Thyroid gland (tissue), 4 donors: Measurements from ENCODE around the gene CGB2. TPM values are rescaled to one million over a fixed set of nuclear protein-coding genes. Genes with fewer than 3 reads are reported as not detected.

ENCODE experiments used
- DNase-seq, 2 donors: peaks; one replicate each; pipeline ENCODE4 v3.0.0-alpha.2; 2019
- H3K27ac ChIP-seq, 3 donors: fragments of 200-600 bp; sonication (generic); 1 replicate in 2 of 3; 2 replicates in 1 of 3; pipeline ENCODE4 v1.5.1; 2016 to 2019; ENCODE audit warnings: mild to moderate bottlenecking in 1 of 3, moderate library complexity in 1 of 3
- H3K27me3 ChIP-seq: fragments of 200-600 bp; sonication (generic); one replicate; pipeline ENCODE4 v1.5.1; 2019
- H3K36me3 ChIP-seq, 2 donors: fragments of 200-600 bp; sonication (generic); one replicate each; pipeline ENCODE4 v1.5.1; 2016 to 2019
- H3K4me1 ChIP-seq, 2 donors: fragments of 200-600 bp; sonication (generic); one replicate each; pipeline ENCODE4 v1.5.1; 2017 to 2019
- H3K4me3 ChIP-seq, 3 donors: fragments of 200-600 bp; sonication (generic); replicated peaks in 1 of 3; 1 replicate in 2 of 3; 2 replicates in 1 of 3; pipeline ENCODE4 v1.5.1; 2016; ENCODE audit warnings: mild to moderate bottlenecking in 1 of 3
- H3K9me3 ChIP-seq: fragments of 200-600 bp; sonication (generic); one replicate; pipeline ENCODE4 v1.5.1; 2017
- CTCF ChIP-seq, 6 experiments: fragments of 200-600 bp in 3 of 6; fragments of 450-650 bp in 3 of 6; sonication (generic) in 3 of 6; IDR thresholded peaks; one replicate each; pipeline ENCODE4 v1.5.1; 2016 to 2019; ENCODE audit warnings: antibody characterized with exemption in 6 of 6, mild to moderate bottlenecking in 2 of 6, inconsistent platforms in 1 of 6, moderate library complexity in 1 of 6
- POLR2A ChIP-seq, 2 donors: fragments of 450-650 bp; IDR thresholded peaks; one replicate each; pipeline ENCODE4 v1.6.1; 2017; ENCODE audit warnings: antibody characterized with exemption in 2 of 2, mild to moderate bottlenecking in 2 of 2, moderate library complexity in 1 of 2
- WGBS, 2 donors: methylation state at CpG; one replicate each; pipeline ENCODE4 v1.1.5; 2017; 5-methylcytosine and 5-hydroxymethylcytosine counted together
- intact Hi-C: fragments of 100-400 bp; cut with DNase I; formaldehyde crosslinking; loops from one replicate; pipeline ENCODE4 v1.15.1; 2023
- total RNA-seq, 4 donors: library from RNA; depleted of rRNA; stranded (reverse); fragments of >200 nt; gene quantifications; one replicate each; pipeline ENCODE4 v1.2.3, GENCODE V29; 2016

CGB2 gene
- total RNA-seq, 4 donors from 2014 or later, result not detected

DNA sequence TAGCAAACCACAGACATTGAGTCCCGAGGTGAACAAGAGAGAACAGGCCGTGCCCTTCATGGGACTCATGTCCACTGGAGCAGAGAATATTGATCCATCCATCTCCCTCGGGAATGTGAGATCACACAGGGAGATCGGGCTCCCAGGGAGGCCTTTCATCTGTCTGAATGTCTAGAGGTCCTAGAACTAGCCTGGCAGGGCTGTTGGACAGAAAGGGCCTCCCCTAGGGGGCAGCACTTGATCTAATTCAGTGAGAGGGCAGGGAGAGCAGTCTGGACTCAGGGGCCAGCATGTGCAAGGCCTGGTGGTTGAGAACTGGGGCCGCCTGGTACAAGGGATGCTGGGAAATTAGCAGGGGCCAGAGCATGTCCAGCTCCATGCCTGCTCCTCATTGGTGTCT lies 33.7 kb upstream of the CGB2 start:
- H3K36me3 ChIP-seq, result peaks cover 0 to under 1% of the 10 kb centered on the region in 2 donors
- H3K9me3 ChIP-seq, result no peaks in the 10 kb centered on the region
- DNase-seq, result peak; percentile 20 to 27
- peaks cover 8 to 11% of the 10 kb centered on the region in 2 donors for H3K4me1 ChIP-seq
- H3K27me3 ChIP-seq, result no peaks in the 10 kb centered on the region
- 62 to 74% methylated on average over 2 to 5 of the region's 5 CpGs for WGBS, 2 donors
- TF ChIP-seq POLR2A (IDR thresholded peaks at IDR 0.05) (no peak), CTCF (IDR thresholded peaks at IDR 0.05) (peak in 1 of 6 experiments; percentile 12)
- intact Hi-C loops, result no loop called here
- no peak overlapping the region for H3K4me3 ChIP-seq
- H3K27ac ChIP-seq, result no peak overlapping the region

- WGBS, 2 donors, result 63 to 71% methylated on average over 14 to 15 of the region's 16 CpGs
- Histone ChIP-seq H3K4me3 (no peak overlapping the region), H3K36me3 (peaks cover 8 to 14% of the 10 kb centered on the region in 2 donors), H3K27ac (no peak overlapping the region), H3K4me1 (peaks cover 1 to 3% of the 10 kb centered on the region in 2 donors), H3K27me3 (no peaks in the 10 kb centered on the region), H3K9me3 (no peaks in the 10 kb centered on the region)
- peak; percentile 17 to 27 for DNase-seq
- TF ChIP-seq POLR2A (IDR thresholded peaks at IDR 0.05), result no peak
- peak; percentile 11 to 50 (median 26) for TF ChIP-seq CTCF (IDR thresholded peaks at IDR 0.05)
- intact Hi-C loops, result no loop called here
Measured at GRCh38 chr19:48999481-49000325, 32.0 kb upstream of the CGB2 start.

DNA sequence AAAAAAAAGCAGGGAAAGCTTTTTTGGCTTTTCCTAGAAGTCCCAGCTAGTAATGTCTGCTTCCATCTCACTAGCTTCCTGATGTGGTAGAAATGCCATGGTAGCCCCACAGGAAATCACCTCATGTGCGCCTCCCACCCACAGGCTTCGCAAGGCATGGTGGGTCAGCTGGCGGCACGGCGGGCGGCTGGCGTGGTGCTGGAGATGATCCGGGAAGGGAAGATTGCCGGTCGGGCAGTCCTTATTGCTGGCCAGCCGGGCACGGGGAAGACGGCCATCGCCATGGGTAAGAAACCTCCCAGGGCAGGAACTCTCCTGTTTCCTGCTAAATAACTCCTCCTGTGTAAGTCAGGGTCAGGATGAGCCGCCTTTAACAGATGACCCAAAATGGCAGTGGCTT lies 27.6 kb upstream of the CGB2 start:
- H3K9me3 ChIP-seq, result no peaks in the 10 kb centered on the region
- H3K4me1 ChIP-seq, result no peaks in the 10 kb centered on the region
- no peak for DNase-seq
- TF ChIP-seq CTCF (IDR thresholded peaks at IDR 0.05) (no peak), POLR2A (IDR thresholded peaks at IDR 0.05) (no peak)
- peaks cover 35 to 40% of the 10 kb centered on the region in 2 donors for H3K36me3 ChIP-seq
- no peak overlapping the region for H3K27ac ChIP-seq
- WGBS, 2 donors, result 95 to 97% methylated on average over 15 of the region's 15 CpGs
- intact Hi-C loops, result no loop called here
- no peak overlapping the region for H3K4me3 ChIP-seq
- H3K27me3 ChIP-seq, result no peaks in the 10 kb centered on the region

DNA sequence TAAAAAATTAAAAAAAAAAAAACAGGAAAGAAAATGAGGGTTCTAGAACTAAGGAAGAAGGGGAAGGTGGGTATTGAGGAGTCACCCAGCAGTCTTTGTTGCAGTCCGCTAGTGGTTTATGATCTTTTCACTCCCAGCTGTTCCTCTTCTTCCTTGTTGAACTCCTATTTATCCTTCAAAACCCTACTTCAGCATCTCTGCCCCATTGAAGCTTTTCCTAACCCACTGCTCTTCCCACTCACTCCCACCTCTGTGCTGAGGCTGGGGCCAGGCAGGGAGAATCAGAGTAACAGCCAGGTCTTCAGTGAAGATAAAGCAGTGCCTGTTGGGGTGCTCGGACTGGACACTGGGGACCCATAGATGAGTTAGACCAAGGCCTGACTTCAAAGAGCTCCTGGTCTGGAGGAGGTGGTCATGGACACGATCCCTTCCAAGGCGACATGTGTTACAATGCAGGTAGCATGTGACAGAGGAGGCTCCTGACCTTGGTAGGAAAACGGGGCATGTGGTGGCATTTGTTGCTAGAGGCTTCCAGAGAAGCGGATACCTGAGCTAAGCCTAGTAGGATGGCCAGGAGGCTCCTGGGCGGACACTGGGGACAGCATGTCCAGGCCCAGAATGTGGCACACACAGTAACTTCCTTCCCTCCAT lies 26.6 kb upstream of the CGB2 start:
- 93 to 98% methylated on average over 7 of the region's 7 CpGs for WGBS, 2 donors
- no peak for TF ChIP-seq CTCF (IDR thresholded peaks at IDR 0.05)
- DNase-seq, result no peak
- H3K4me3 ChIP-seq, result no peak overlapping the region
- H3K36me3 ChIP-seq, result peaks cover 42 to 48% of the 10 kb centered on the region in 2 donors
- H3K9me3 ChIP-seq, result no peaks in the 10 kb centered on the region
- intact Hi-C loops, result no loop called here
- no peaks in the 10 kb centered on the region for H3K4me1 ChIP-seq
- H3K27me3 ChIP-seq, result no peaks in the 10 kb centered on the region
- H3K27ac ChIP-seq, result no peak overlapping the region

GRCh38 chr19:49006905-49007304 lies 24.8 kb upstream of the CGB2 start:
- no peak for DNase-seq

More at GRCh38 chr19:49006905-49007304, 24.8 kb upstream of the CGB2 start:
- 94 to 95% methylated on average over 7 to 22 of the region's 22 CpGs for WGBS, 2 donors
- H3K4me1 ChIP-seq, result no peaks in the 10 kb centered on the region
- TF ChIP-seq POLR2A (IDR thresholded peaks at IDR 0.05) (no peak), CTCF (IDR thresholded peaks at IDR 0.05) (no peak)
- H3K4me3 ChIP-seq, result no peak overlapping the region
- H3K27me3 ChIP-seq, result no peaks in the 10 kb centered on the region
- H3K9me3 ChIP-seq, result no peaks in the 10 kb centered on the region
- intact Hi-C loops, result no loop called here
- no peak overlapping the region for H3K27ac ChIP-seq
- H3K36me3 ChIP-seq, result peaks cover 57 to 61% of the 10 kb centered on the region in 2 donors
